GM23248 (cell line): ENCODE data around the gene SAMD15. TPM values are rescaled to one million over a fixed set of nuclear protein-coding genes. Genes with fewer than 3 reads are reported as not detected.
A peak's percentile ranks its signal among the peaks of the same experiment; 100 is the strongest.

Experiments
- DNase-seq: peaks from one replicate; pipeline ENCODE4 v3.0.0-alpha.2; 2015
- H2AFZ ChIP-seq: fragments of 200-600 bp; sonication (generic); 2 replicates; pipeline ENCODE4 v1.6.1; 2016; ENCODE audit warnings: antibody characterized with exemption
- H3F3A ChIP-seq: fragments of 200-600 bp; sonication (generic); 2 replicates; pipeline ENCODE4 v1.6.1; 2016; ENCODE audit warnings: mild to moderate bottlenecking, antibody characterized with exemption, mixed run types; ENCODE audit not compliant: insufficient read depth
- H3K27ac ChIP-seq: fragments of 200-600 bp; sonication (generic); 2 replicates; pipeline ENCODE4 v1.5.1; 2016; ENCODE audit warnings: mild to moderate bottlenecking
- H3K27me3 ChIP-seq: fragments of 200-600 bp; sonication (generic); replicated peaks from 2 replicates; pipeline ENCODE4 v1.6.1; 2016; ENCODE audit warnings: mild to moderate bottlenecking; ENCODE audit not compliant: insufficient read depth
- H3K36me3 ChIP-seq: fragments of 200-600 bp; sonication (generic); 2 replicates; pipeline ENCODE4 v1.6.1; 2016; ENCODE audit warnings: low read depth, mild to moderate bottlenecking
- H3K4me1 ChIP-seq: fragments of 200-600 bp; sonication (generic); 2 replicates; pipeline ENCODE4 v1.6.1; 2016; ENCODE audit warnings: mild to moderate bottlenecking; ENCODE audit not compliant: insufficient read depth
- H3K4me2 ChIP-seq: fragments of 200-600 bp; sonication (generic); one replicate; pipeline ENCODE4 v1.6.1; 2016; ENCODE audit warnings: mild to moderate bottlenecking; ENCODE audit not compliant: unreplicated experiment
- H3K4me3 ChIP-seq: fragments of 200-600 bp; sonication (generic); 2 replicates; pipeline ENCODE4 v1.5.1; 2016; ENCODE audit warnings: mild to moderate bottlenecking
- H3K79me2 ChIP-seq: fragments of 200-600 bp; sonication (generic); 2 replicates; pipeline ENCODE4 v1.6.1; 2016; ENCODE audit warnings: mild to moderate bottlenecking; ENCODE audit not compliant: insufficient read depth
- H3K9ac ChIP-seq: fragments of 200-600 bp; sonication (generic); 2 replicates; pipeline ENCODE4 v1.6.1; 2016; ENCODE audit warnings: mild to moderate bottlenecking
- H3K9me2 ChIP-seq: fragments of 200-600 bp; sonication (generic); 2 replicates; pipeline ENCODE4 v1.6.1; 2016; ENCODE audit warnings: mixed run types, mild to moderate bottlenecking, moderate library complexity; ENCODE audit not compliant: insufficient read depth
- H3K9me3 ChIP-seq: fragments of 200-600 bp; sonication (generic); one replicate; pipeline ENCODE4 v1.6.1; 2017; ENCODE audit warnings: low read depth
- H4K20me1 ChIP-seq: fragments of 200-600 bp; sonication (generic); 2 replicates; pipeline ENCODE4 v1.6.0; 2016; ENCODE audit not compliant: insufficient read depth
- EZH2 ChIP-seq: fragments of 200-600 bp; sonication (generic); IDR thresholded peaks from 2 replicates; pipeline ENCODE4 v1.6.1; 2018; ENCODE audit warnings: antibody characterized with exemption, mild to moderate bottlenecking; ENCODE audit not compliant: insufficient read depth, poor library complexity, severe bottlenecking
- EZH2phosphoT487 ChIP-seq: fragments of 200-600 bp; sonication (generic); IDR thresholded peaks from 2 replicates; pipeline ENCODE4 v1.6.1; 2018; ENCODE audit warnings: antibody characterized with exemption, moderate library complexity, mild to moderate bottlenecking, low read depth; ENCODE audit not compliant: insufficient read depth
- WGBS, 2 experiments: methylation state at CpG; one replicate each; pipeline ENCODE4 v1.1.6; 2015 to 2017; ENCODE audit warnings: low lambda C conversion rate in 2 of 2, low coverage in 1 of 2; ENCODE audit errors: missing lambda C conversion rate in 2 of 2; 5-methylcytosine and 5-hydroxymethylcytosine counted together
- in situ Hi-C: fragments of 300-500 bp; cut with MboI; formaldehyde crosslinking; loops from 2 replicates; pipeline ENCODE4 v1.15.0; 2020
- polyA plus RNA-seq: library from polyadenylated mRNA; unstranded; fragments of >200 nt; fragmentation: Nextera tagmentation; extraction: Ambion mirVana; gene quantifications from 2 replicates; pipeline ENCODE4 v1.2.1, GENCODE V29; 2016
- total RNA-seq: library from RNA; depleted of rRNA; stranded (reverse); fragments of >200 nt; shearing (Covaris generic); gene quantifications from 2 replicates; pipeline ENCODE4 v1.2.3, GENCODE V29; 2014

The SAMD15 gene
- total and polyA plus RNA-seq, 2 experiments from 2014 or later, result 0.95 to 1.4 TPM

DNA sequence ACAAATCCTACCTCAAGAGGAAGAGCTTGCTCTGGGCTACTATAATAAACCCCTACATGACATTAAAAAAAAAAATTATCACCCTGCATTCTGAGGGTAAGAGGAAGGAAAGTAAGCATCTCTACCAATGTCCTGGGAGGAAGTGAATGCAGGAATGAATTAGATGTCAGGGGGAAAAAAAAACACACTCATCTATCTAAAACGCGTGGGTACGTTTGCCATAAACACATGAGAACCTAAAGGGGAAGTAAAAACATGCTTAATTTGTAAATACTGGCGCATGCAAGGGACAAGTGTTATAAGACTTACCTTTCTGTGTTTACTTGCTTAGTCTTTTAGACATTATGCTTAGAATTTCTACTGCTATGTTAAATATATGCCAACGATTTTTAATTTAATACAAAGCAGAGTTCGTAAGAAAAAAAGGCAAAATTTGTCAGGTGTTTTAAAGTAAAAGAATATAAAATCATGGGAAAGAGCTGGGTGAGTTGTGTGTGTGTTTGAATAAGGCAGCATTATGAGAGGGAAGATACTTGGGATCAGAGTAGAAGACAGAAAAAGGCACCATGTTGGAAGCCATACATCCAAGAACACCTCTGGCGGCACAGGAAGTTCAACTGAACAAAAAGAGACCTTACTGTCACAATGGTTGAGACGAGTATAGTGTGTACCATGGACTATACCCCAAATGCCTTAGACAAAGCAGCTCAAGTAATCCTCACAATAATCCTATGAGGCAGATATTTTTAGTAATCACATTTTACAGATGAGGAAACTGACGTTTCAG, 1.8 kb upstream of the SAMD15 start:
- Histone ChIP-seq H3K4me3 (peak overlapping the region; percentile 91), H3K9me3 (no peaks in the 10 kb centered on the region), H4K20me1 (no peaks in the 10 kb centered on the region), H3K27ac (no peak overlapping the region), H2AFZ (peak overlapping the region; percentile 100; the same call in 1 of the 2 replicates), H3K27me3 (no peaks in the 10 kb centered on the region), H3K36me3 (no peaks in the 10 kb centered on the region), H3K9me2 (no peaks in the 10 kb centered on the region), H3F3A (peaks cover 18% of the 10 kb centered on the region; the same call in 1 of the 2 replicates), H3K9ac (no peak overlapping the region), H3K79me2 (peaks cover 24% of the 10 kb centered on the region), H3K4me1 (peaks cover 9% of the 10 kb centered on the region; the same call in 1 of the 2 replicates), H3K4me2 (no peak overlapping the region)
- in situ Hi-C loops, result no loop called here
- no peak for DNase-seq
- no peak for TF ChIP-seq EZH2
- no peak for TF ChIP-seq EZH2phosphoT487
- WGBS, 2 experiments, result 88 to 91% methylated on average over 9 of the region's 9 CpGs

DNA sequence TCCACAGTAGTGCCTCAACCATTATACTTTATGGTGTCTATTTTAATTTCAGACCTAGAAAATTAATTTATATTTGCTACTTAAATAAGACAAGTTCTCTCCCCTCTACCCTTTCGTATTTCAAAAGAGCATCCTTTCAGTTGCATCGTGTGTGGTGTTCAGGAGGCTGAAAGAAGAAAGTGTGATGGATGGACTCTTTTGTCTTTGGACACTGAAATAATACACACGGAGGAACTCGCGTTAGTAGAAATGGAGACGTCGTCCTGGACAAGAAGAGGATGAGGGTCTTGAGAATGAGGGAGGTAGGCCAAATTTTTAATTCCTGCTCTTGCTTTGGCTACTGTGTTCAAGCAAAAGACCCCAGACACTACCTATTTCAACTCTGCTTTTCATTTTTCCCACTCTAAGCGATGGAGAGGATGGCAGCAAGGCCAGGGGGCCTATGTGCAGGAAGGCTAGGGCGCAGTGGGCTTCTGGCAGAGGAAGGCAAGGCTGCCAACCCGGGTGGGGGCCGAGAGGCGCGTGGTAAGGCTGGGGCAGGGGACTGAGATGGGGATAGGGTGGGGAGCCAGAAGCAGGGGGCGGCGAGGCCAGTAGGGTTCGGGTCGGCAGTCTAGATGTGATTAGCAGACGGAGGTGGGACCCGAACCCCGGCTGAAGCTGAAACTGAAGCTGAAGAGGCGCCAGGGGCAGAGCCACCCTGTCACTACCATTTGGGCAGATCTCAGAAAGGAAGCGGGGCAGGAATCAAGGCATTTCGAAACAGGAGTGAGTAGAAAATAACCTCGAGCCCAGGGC, 1.0 kb upstream of the SAMD15 start:
- H4K20me1 ChIP-seq, result no peaks in the 10 kb centered on the region
- H3K4me1 ChIP-seq, result peaks cover 9% of the 10 kb centered on the region; the same call in 1 of the 2 replicates
- H3K79me2 ChIP-seq, result peaks cover 24% of the 10 kb centered on the region
- peak overlapping the region; percentile 75 for H3K27ac ChIP-seq
- in situ Hi-C loops, result no loop called here
- H3K9me3 ChIP-seq, result no peaks in the 10 kb centered on the region
- 9 to 13% methylated on average over 15 to 24 of the region's 24 CpGs for WGBS, 2 experiments
- H3K4me2 ChIP-seq, result peak overlapping the region; percentile 86
- H3K4me3 ChIP-seq, result peak overlapping the region; percentile 91
- peak overlapping the region; percentile 100 for H2AFZ ChIP-seq
- peak; percentile 56 for DNase-seq
- H3K9ac ChIP-seq, result peak overlapping the region; percentile 92
- no peak for TF ChIP-seq EZH2phosphoT487
- no peak for TF ChIP-seq EZH2
- no peaks in the 10 kb centered on the region for H3K9me2 ChIP-seq
- no peaks in the 10 kb centered on the region for H3K36me3 ChIP-seq
- no peaks in the 10 kb centered on the region for H3K27me3 ChIP-seq
- H3F3A ChIP-seq, result peaks cover 18% of the 10 kb centered on the region; the same call in 1 of the 2 replicates

DNA sequence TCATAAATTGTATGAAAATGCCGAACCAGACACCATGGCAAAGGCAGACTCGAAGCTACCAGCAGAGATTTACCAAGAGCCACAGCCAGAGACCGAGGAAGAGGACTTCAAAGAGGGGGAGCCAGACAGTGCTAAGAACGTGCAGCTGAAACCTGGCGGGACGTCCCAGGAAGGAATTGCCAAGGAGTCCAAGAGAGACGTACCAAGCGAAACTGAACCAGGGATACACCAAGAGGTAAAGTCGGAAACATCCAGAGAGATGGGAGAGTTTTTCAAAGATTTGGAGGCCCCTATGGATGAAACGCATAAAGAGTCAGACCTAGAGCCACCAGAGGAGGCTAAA, 294 bp downstream of the SAMD15 start:
- in situ Hi-C loops, result no loop called here
- 11 to 13% methylated on average over 10 of the region's 10 CpGs for WGBS, 2 experiments
- peak overlapping the region; percentile 86 for H3K4me2 ChIP-seq

DNA sequence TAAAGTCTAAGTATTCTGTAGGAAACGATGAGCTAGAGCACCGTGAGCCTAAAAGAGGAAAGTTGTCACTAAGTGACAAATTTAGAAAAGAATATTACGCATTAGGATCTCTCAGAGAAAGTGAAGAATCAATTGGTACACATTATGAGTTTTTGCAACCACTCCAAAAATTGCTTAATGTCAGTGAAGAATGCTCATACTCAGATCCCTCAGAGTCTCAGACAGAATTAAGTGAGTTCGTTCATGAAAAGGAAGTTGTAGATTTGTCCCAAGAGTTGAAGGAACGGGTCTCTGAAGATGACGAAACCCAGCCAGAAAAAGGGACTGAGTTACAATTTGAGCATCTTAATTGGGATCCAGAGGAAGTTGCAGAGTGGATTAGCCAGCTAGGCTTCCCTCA, 1.5 kb downstream of the SAMD15 start:
- Histone ChIP-seq H2AFZ (no peak overlapping the region), H3K4me2 (no peak overlapping the region), H3K27ac (no peak overlapping the region), H3K9ac (no peak overlapping the region), H3K79me2 (peaks cover 24% of the 10 kb centered on the region), H3K4me3 (no peak overlapping the region), H3K4me1 (peaks cover 5% of the 10 kb centered on the region; the same call in 1 of the 2 replicates), H3K27me3 (no peaks in the 10 kb centered on the region), H3K9me3 (no peaks in the 10 kb centered on the region), H3K9me2 (no peaks in the 10 kb centered on the region), H4K20me1 (no peaks in the 10 kb centered on the region), H3F3A (peaks cover 7% of the 10 kb centered on the region; the same call in 1 of the 2 replicates), H3K36me3 (no peaks in the 10 kb centered on the region)
- in situ Hi-C loops, result no loop called here
- no peak for TF ChIP-seq EZH2
- no peak for TF ChIP-seq EZH2phosphoT487
- 92 to 95% methylated on average over 6 of the region's 6 CpGs for WGBS, 2 experiments
- DNase-seq, result no peak

More for the DNA sequence above, 294 bp downstream of the SAMD15 start:
- Histone ChIP-seq H3K79me2 (peaks cover 24% of the 10 kb centered on the region), H3K27ac (peak overlapping the region; percentile 75), H3K4me1 (peaks cover 9% of the 10 kb centered on the region; the same call in 1 of the 2 replicates), H2AFZ (peak overlapping the region; percentile 100), H3K9me3 (no peaks in the 10 kb centered on the region), H3F3A (peaks cover 13% of the 10 kb centered on the region; the same call in 1 of the 2 replicates), H3K27me3 (no peaks in the 10 kb centered on the region), H3K9me2 (no peaks in the 10 kb centered on the region), H3K4me3 (peak overlapping the region; percentile 91), H3K9ac (peak overlapping the region; percentile 92), H4K20me1 (no peaks in the 10 kb centered on the region), H3K36me3 (no peaks in the 10 kb centered on the region)
- DNase-seq, result no peak
- TF ChIP-seq EZH2 (no peak), EZH2phosphoT487 (no peak)
